ENCODE measurements around the gene THBS2.
A peak's percentile ranks its signal among the peaks of the same experiment; 100 is the strongest.
"Not testable (repeated sequence)": the region's sequence is repeated elsewhere in the genome, so short reads cannot be mapped to it uniquely, and the experiment has no call there.

The THBS2 gene

GRCh38 chr6:169271877-169272216 is 18.2 kb upstream of the THBS2 start:
- DNase-seq (ENCODE audit: low spot score) = no peak

GRCh38 chr6:169271158-169271876 is 17.7 kb upstream of the THBS2 start:
- no peak for DNase-seq (ENCODE audit: low spot score)

GRCh38 chr6:169270077-169270380 is 16.4 kb upstream of the THBS2 start:
- not testable (repeated sequence) for DNase-seq (ENCODE audit: low spot score)

DNA sequence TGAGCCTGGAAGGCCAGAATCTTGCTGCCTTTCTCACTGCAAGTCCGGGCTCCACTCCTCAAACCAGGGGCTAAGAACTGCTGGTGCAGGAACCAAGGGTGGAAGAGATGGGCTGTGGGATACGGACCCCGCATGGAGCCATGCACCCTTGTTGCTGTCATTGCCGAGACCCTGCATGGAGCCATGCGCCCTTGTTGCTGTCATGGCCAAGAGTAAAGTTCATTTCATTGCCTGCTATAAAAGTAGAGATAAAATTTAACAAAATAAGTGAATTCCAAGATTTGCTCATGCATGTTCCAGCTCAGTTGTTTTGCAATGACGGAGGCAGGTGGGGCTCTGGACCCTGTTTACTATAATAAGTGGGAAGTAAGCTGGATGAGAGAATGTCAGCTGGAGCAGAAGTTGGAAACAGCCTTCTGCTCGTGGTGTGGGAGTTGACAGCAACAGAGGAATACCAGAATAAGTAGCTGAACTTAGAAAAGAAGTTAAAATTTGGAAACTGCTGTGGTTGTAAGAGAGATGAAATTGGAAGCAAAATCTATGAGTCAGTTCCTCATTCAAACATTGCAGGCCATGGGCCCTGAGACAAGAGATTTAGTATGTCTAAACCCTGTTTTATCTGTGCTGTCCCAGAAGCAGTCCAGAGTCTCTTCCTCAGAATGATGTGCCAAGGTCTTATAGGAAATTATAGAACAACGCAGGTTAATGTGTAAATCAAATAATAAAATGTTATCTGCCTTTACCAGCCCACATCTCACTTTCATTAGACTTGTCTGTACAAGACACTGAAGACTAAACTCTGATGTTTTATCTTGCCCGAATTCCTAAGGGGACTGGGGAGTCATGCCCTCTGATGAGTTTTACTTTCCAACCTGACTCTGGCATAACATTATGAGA is 15.8 kb upstream of the THBS2 start:
- peak; percentile 71 for DNase-seq (ENCODE audit: low spot score)

DNA sequence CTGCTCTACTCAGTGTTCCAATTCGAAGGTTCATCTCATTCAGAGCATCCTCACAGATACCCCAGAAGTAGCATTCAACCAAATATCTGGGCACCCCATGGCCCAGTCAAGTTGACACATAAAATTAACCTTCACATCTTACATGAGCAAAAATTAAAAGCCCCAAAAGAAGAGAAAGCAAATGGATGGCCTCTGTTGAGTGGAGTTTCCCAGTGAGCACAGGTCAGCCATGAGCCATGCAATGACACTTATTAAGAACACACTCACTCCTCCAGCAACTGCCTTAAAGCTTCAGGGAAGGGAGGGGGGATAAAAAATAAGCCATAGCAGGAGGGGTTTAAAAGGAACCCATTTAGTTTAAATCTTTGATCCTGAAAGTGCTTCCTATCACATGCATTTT is 14.6 kb upstream of the THBS2 start:
- no peak for DNase-seq (ENCODE audit: low spot score)

- DNase-seq (ENCODE audit: low spot score) = peak; percentile 64
These were observed 13.3 kb upstream of the THBS2 start for GRCh38 chr6:169266746-169267591.

GRCh38 chr6:169266261-169266660 is 12.6 kb upstream of the THBS2 start:
- DNase-seq (ENCODE audit: low spot score) = no peak

DNA sequence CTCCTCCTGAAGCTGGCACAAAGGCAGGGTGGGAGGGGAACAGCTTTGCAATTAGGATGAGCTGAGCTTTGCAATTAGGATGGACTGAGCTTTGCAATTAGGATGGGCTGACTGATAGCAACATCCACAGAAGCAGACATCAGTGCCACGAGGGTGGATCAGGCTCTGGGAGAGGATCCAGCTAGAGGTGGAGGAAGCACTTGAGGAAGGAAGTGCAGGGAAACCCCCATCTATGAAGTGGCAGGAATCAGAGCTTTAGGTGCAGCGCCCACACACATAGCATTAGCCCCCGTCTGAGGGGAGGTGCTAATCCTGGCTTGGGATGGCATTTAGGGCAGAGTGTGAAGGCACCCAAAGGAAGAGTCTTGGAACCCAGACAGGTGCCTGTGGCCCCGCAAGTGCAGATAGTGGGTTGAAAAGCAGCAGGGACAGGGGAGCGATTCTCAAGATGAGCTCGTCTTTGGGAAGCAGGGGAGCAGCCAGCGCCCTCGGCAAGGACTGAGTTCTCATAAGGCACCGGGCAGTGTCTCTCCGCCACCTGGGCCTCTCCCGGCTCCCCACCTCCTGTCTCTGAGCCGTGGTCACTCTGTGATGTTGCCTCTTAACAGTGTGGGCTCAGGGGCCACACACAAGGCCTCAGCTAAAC is 12.0 kb upstream of the THBS2 start:
- DNase-seq (ENCODE audit: low spot score) = no peak

- DNase-seq (ENCODE audit: low spot score) = peak; percentile 43
These were observed 10.4 kb upstream of the THBS2 start for GRCh38 chr6:169263836-169264608.

DNA sequence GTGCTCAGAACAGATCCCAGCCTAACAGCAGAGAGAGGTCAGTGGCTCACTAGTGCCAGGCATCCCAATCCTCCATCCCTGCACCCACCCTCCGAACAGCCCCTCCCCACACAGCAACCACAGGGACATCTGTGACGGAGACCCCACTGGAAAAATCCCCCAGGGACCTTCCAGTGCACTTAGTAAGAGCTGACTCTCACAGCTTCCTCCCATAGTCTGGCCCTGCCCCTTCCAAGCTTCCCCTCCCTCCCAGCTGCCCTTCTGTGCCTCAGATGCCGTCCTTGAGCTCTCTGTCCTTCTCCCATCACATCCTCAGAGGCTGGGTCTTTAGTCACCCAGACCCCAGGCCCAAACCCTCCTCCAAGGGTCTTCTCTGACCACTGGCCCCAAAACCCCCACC is 9.7 kb upstream of the THBS2 start:
- no peak for DNase-seq (ENCODE audit: low spot score)

DNA sequence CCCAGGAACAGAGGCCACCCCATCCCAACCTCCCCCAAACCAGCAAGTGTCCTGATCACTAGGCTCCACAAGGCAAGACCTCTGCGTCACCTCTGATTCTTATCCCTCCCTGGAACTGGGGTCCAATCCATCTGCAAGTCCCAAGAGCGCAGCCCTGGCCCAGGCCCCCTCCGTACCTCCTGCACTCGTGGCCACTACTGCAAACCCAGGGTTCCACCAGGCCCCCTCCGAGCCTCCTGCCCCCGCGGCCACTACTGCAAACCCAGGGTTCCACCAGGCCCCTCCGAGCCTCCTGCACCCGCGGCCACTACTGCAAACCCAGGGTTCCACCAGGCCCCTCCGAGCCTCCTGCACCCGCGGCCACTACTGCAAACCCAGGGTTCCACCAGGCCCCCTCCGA is 9.0 kb upstream of the THBS2 start:
- DNase-seq (ENCODE audit: low spot score) = not testable (repeated sequence)

- DNase-seq (ENCODE audit: low spot score) = no peak
These were observed 2.9 kb upstream of the THBS2 start for GRCh38 chr6:169256518-169256917.

- no peak for DNase-seq (ENCODE audit: low spot score)
These were observed 2.4 kb upstream of the THBS2 start for GRCh38 chr6:169256061-169256460.

DNA sequence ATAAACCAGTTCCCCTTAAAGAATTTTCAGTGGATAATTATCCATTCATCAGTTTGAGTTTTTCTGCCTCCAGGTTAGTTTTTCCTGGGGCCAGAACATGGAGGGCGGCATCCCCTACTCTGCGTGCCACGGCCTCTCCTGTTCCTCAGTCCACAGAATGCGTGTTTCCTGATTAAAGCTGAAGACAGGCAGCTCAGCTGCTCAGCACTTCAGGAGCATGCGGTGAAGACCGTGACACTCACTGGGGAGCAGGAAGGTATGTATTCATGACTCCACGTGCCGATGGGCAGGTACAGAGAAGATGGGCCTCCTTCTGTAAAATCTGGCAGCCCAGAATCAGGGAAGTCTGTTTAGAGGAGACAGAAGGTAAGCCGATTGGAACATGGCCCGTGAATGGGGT is 2.0 kb upstream of the THBS2 start:
- no peak for DNase-seq (ENCODE audit: low spot score)

DNA sequence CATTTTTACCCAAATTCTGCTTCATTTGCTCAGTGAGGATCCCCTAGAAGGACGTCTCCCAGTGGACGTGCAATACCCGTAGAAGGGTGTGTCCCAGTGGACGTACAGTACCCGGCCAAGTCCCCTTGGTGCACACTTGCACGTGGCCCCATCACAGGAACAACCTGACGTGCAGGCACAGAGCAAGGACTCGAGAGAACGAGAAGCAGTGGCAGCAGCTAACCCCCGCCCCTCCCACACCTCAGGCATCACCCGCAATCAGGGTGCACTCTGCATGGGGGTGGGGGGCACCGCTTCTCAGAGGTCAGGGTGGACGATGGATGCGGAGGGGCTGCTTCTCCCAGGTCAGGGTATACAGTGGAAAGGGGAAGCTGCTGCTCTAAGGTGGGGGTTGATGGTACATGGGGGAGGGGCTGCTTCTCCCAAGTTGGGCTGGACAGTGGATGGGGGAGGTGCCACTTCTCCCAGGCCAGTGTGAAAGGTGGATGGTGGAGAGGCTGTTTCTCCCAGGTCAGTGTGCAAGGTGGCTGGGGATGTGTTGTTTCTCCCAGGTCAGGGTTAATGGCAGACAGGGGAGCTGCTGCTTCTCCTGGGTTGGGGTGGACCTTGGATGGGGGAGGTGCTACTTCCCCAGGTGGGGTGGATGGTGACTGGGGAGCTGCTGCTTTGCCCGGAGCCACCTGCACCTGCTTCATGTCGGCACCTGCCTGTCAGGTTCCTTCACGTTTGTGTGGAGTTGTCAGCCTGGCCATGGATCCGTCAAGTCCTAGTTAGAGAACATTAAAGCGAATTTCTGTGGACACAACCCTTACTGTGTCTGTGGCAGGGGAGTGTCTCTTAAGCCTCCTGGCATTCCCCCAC is 1.0 kb upstream of the THBS2 start:
- peak; percentile 4 for DNase-seq (ENCODE audit: low spot score)

DNA sequence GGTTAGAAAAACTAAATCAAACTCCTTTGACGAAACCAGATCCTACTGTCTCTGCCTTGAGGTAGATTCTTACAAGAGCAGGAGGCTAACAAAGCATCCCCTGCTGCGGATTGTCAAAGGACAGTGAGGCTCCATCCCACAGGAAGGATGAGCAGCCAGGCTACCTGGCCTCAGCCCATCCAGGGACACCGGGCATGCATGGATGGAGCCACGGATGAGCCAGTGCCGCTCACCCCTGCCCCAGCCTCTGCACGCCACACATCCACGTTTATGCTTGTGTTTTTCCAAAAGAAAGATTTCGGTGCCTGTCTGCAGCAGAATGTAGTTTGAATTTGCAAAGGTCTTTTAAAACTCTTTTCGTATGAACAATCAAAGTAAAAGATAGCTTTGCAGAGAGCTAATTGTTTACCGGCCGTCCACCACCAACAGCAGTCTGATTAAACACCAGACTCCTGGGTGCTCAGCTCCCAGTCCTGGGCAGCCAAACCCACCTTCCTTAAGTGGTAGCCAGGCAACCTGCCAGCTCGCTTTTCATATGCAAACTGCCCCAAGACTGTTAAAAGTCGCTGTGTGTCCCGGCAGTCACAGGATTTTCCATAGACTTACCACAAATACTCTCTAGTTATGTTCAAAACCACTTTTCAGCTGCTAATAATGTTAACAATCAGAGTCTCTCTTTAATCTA is 999 bp downstream of the THBS2 start:
- DNase-seq (ENCODE audit: low spot score) = peak; percentile 37

GRCh38 chr6:169251822-169252504 is 1.7 kb downstream of the THBS2 start:
- no peak for DNase-seq (ENCODE audit: low spot score)

- peak; percentile 37 for DNase-seq (ENCODE audit: low spot score)
These were observed 2.3 kb downstream of the THBS2 start for GRCh38 chr6:169251371-169251802.

DNA sequence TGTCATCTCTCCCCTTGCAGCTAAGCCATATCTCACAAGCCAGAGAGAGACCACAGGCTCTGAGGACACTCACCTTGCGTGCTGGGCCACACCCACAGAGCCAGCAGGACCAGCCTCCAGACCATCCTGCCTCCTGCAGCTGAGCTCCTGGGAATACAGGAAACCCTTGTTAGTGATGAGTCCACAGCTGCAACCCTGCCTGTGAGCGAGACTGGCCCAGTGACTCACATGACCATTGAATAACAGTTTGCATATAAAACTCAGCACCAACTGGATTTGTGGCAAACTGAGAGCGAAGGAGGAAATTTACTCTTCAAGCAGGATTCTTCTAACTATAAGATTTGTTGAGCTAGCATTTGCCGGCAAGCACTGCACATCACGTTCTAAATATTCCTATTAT is 3.0 kb downstream of the THBS2 start:
- DNase-seq (ENCODE audit: low spot score) = peak; percentile 89

All from GM03348 (cell line).